ENCODE data around the gene ZFAND3. TPM values are rescaled to one million over a fixed set of nuclear protein-coding genes. Genes with fewer than 3 reads are reported as not detected.

The ZFAND3 gene
- total and polyA plus RNA-seq, 2 experiments from 2014 or later = 16.9 to 28.2 TPM

GRCh38 chr6:37882292-37882691 lies 62.8 kb downstream of the ZFAND3 start:
- H3K79me2 ChIP-seq (replicated peaks; ENCODE audit: insufficient read depth) = peaks cover 70% of the 10 kb centered on the region
- no peak overlapping the region for H3K4me2 ChIP-seq
- no peak overlapping the region for H3K27ac Mint-ChIP-seq
- H3K4me1 ChIP-seq (ENCODE audit: insufficient read depth) = peaks cover 20% of the 10 kb centered on the region
- no peak overlapping the region for H3K27ac ChIP-seq (ENCODE audit: low read depth)
- H3K9me2 ChIP-seq (ENCODE audit: insufficient read depth) = no peaks in the 10 kb centered on the region
- no peak overlapping the region for H3K4me3 ChIP-seq
- no peaks in the 10 kb centered on the region for H3K9me3 Mint-ChIP-seq
- peaks cover 4% of the 10 kb centered on the region for H3K27me3 Mint-ChIP-seq (ENCODE audit: insufficient read depth, low read depth, poor library complexity)
- H3K27me3 ChIP-seq (ENCODE audit: insufficient read depth) = no peaks in the 10 kb centered on the region
- H3K36me3 ChIP-seq (ENCODE audit: insufficient read depth) = no peaks in the 10 kb centered on the region
- H2AFZ ChIP-seq = no peak overlapping the region
- ATAC-seq = peak; percentile 15; the same call in 1 of the 3 replicates
- DNase-seq (ENCODE audit: low spot score) = no peak
- no peak overlapping the region for H3K4me3 Mint-ChIP-seq
- peaks cover 33% of the 10 kb centered on the region for H3K4me1 Mint-ChIP-seq
- H4K20me1 ChIP-seq (replicated peaks; ENCODE audit: insufficient read depth) = peaks cover 43% of the 10 kb centered on the region
- H3K36me3 Mint-ChIP-seq (ENCODE audit: low read depth) = no peaks in the 10 kb centered on the region
- H3F3A ChIP-seq (replicated peaks; ENCODE audit: low read depth) = no peaks in the 10 kb centered on the region
- TF ChIP-seq ZNF331 (CRISPR knock-in tag; IDR thresholded peaks at IDR 0.05; ENCODE audit: low read depth) (no peak), REST (IDR thresholded peaks at IDR 0.05; ENCODE audit: unreplicated experiment) (no peak), ZNF114 (CRISPR knock-in tag; IDR thresholded peaks at IDR 0.05) (no peak), NANOG (IDR thresholded peaks at IDR 0.05; ENCODE audit: borderline replicate concordance) (no peak), EZH2 (IDR thresholded peaks at IDR 0.05; ENCODE audit: low read depth, unreplicated experiment) (no peak), ZNF462 (CRISPR knock-in tag; IDR thresholded peaks at IDR 0.05) (no peak), CREB1 (CRISPR knock-in tag; IDR thresholded peaks at IDR 0.05; ENCODE audit: low read depth) (no peak), POLR2AphosphoS5 (IDR thresholded peaks at IDR 0.05; ENCODE audit: low read depth) (no peak), CTCF (conservative IDR thresholded peaks at IDR 0.05; ENCODE audit: low read depth in 2 of 2) (no peak), ETS1 (IDR thresholded peaks at IDR 0.05) (no peak), STAT1 (IDR thresholded peaks at IDR 0.05; ENCODE audit: unreplicated experiment) (no peak)

Measured in GM23338 (cell line).